Neural progenitor cell (in vitro differentiated cells): ENCODE data around the gene GAS2L3. TPM values are rescaled to one million over a fixed set of nuclear protein-coding genes. Genes with fewer than 3 reads are reported as not detected.

Experiments
- DNase-seq: peaks from one replicate; pipeline ENCODE4 v3.0.0-alpha.2; 2016; ENCODE audit warnings: low spot score
- H2AFZ ChIP-seq: fragments of 200-600 bp; sonication (generic); replicated peaks from 2 replicates; pipeline ENCODE4 v1.6.1; 2016; ENCODE audit warnings: antibody characterized with exemption
- H3F3A ChIP-seq: fragments of 200-600 bp; sonication (generic); 2 replicates; pipeline ENCODE4 v1.6.1; 2016; ENCODE audit warnings: antibody characterized with exemption, low read depth
- H3K27ac ChIP-seq: fragments of 200-600 bp; sonication (generic); 2 replicates; pipeline ENCODE4 v1.5.1; 2016; ENCODE audit warnings: mild to moderate bottlenecking
- H3K27me3 ChIP-seq: fragments of 200-600 bp; sonication (generic); 2 replicates; pipeline ENCODE4 v1.6.1; 2016; ENCODE audit warnings: mild to moderate bottlenecking, moderate library complexity
- H3K36me3 ChIP-seq: fragments of 200-600 bp; sonication (generic); 2 replicates; pipeline ENCODE4 v1.5.1; 2016
- H3K4me1 ChIP-seq: fragments of 200-600 bp; sonication (generic); 2 replicates; pipeline ENCODE4 v1.6.1; 2016; ENCODE audit warnings: mixed run types
- H3K4me2 ChIP-seq: fragments of 200-600 bp; sonication (generic); 2 replicates; pipeline ENCODE4 v1.6.1; 2016
- H3K4me3 ChIP-seq: fragments of 200-600 bp; sonication (generic); 2 replicates; pipeline ENCODE4 v1.5.1; 2016
- H3K79me2 ChIP-seq: fragments of 200-600 bp; sonication (generic); 2 replicates; pipeline ENCODE4 v1.6.1; 2016; ENCODE audit warnings: low read depth
- H3K9ac ChIP-seq: fragments of 200-600 bp; sonication (generic); 2 replicates; pipeline ENCODE4 v1.6.1; 2016
- H3K9me3 ChIP-seq: fragments of 200-600 bp; sonication (generic); 2 replicates; pipeline ENCODE4 v1.5.1; 2016; ENCODE audit warnings: low read depth
- H4K20me1 ChIP-seq: fragments of 200-600 bp; sonication (generic); 2 replicates; pipeline ENCODE4 v1.6.1; 2016; ENCODE audit warnings: low read depth
- H3K27ac Mint-ChIP-seq: 3 replicates; pipeline ENCODE4 v1.8.0; 2021; ENCODE audit warnings: mixed read lengths
- H3K27me3 Mint-ChIP-seq: 2 replicates; pipeline ENCODE4 v1.8.0; 2022; ENCODE audit warnings: low read depth, mild to moderate bottlenecking, inconsistent platforms, moderate library complexity, mixed read lengths; ENCODE audit not compliant: insufficient read depth
- H3K36me3 Mint-ChIP-seq: 3 replicates; pipeline ENCODE4 v1.8.0; 2021; ENCODE audit warnings: mixed read lengths
- H3K4me1 Mint-ChIP-seq: 3 replicates; pipeline ENCODE4 v1.8.0; 2021; ENCODE audit warnings: mixed read lengths
- H3K4me3 Mint-ChIP-seq: 3 replicates; pipeline ENCODE4 v1.8.0; 2021; ENCODE audit warnings: mild to moderate bottlenecking, moderate library complexity, mixed read lengths
- H3K9me3 Mint-ChIP-seq: 3 replicates; pipeline ENCODE4 v1.8.0; 2020; ENCODE audit warnings: mixed read lengths
- CTCF ChIP-seq: fragments of 200-600 bp; sonication (generic); IDR thresholded peaks from 2 replicates; pipeline ENCODE4 v1.5.1; 2017; ENCODE audit warnings: antibody characterized with exemption, mild to moderate bottlenecking
- EZH2 ChIP-seq: fragments of 200-600 bp; sonication (generic); IDR thresholded peaks from 2 replicates; pipeline ENCODE4 v1.6.1; 2017; ENCODE audit warnings: antibody characterized with exemption, mild to moderate bottlenecking, moderate library complexity
- EZH2phosphoT487 ChIP-seq: fragments of 200-600 bp; sonication (generic); IDR thresholded peaks from 2 replicates; pipeline ENCODE4 v1.6.1; 2017; ENCODE audit warnings: antibody characterized with exemption
- total RNA-seq: library from RNA; depleted of rRNA; stranded (reverse); fragments of >200 nt; gene quantifications from 2 replicates; pipeline ENCODE4 v1.2.3, GENCODE V29; 2015; ENCODE audit warnings: low replicate concordance

The GAS2L3 gene
- total RNA-seq, 1 donor from 2014 or later: 57.6 TPM

- Histone ChIP-seq H3K27me3 (no peaks in the 10 kb centered on the region), H3K36me3 (no peaks in the 10 kb centered on the region), H3K4me2 (no peak overlapping the region), H4K20me1 (no peaks in the 10 kb centered on the region), H3K9me3 (no peaks in the 10 kb centered on the region), H3F3A (no peaks in the 10 kb centered on the region), H2AFZ (no peak overlapping the region), H3K9ac (no peak overlapping the region), H3K79me2 (no peaks in the 10 kb centered on the region), H3K4me3 (no peak overlapping the region), H3K4me1 (no peaks in the 10 kb centered on the region), H3K27ac (no peak overlapping the region)
- no peaks in the 10 kb centered on the region for H3K9me3 Mint-ChIP-seq
- peak; percentile 89 for DNase-seq
- peaks cover 2% of the 10 kb centered on the region for H3K27me3 Mint-ChIP-seq
- peak; percentile 97 for TF ChIP-seq CTCF
- TF ChIP-seq EZH2: no peak
- H3K27ac Mint-ChIP-seq: no peak overlapping the region
- peaks cover 10% of the 10 kb centered on the region for H3K4me1 Mint-ChIP-seq
- H3K36me3 Mint-ChIP-seq: no peaks in the 10 kb centered on the region
- H3K4me3 Mint-ChIP-seq: peak overlapping the region; percentile 27
These were observed 95.6 kb downstream of the GAS2L3 start for GRCh38 chr12:100668945-100669536.

- Histone ChIP-seq H4K20me1 (no peaks in the 10 kb centered on the region), H3K9me3 (no peaks in the 10 kb centered on the region), H3K27ac (no peak overlapping the region), H3K36me3 (no peaks in the 10 kb centered on the region), H3K4me3 (no peak overlapping the region), H3K9ac (no peak overlapping the region), H3F3A (no peaks in the 10 kb centered on the region), H2AFZ (no peak overlapping the region), H3K79me2 (no peaks in the 10 kb centered on the region), H3K27me3 (no peaks in the 10 kb centered on the region), H3K4me2 (no peak overlapping the region), H3K4me1 (no peaks in the 10 kb centered on the region)
- Mint-ChIP-seq H3K27me3 (peaks cover 2% of the 10 kb centered on the region), H3K9me3 (no peaks in the 10 kb centered on the region), H3K36me3 (no peaks in the 10 kb centered on the region), H3K4me1 (peaks cover 10% of the 10 kb centered on the region), H3K4me3 (no peak overlapping the region), H3K27ac (no peak overlapping the region)
- no peak for DNase-seq
- TF ChIP-seq CTCF (no peak), EZH2phosphoT487 (no peak), EZH2 (no peak)
These were observed 96.4 kb downstream of the GAS2L3 start for GRCh38 chr12:100669922-100670321.

- peaks cover 2% of the 10 kb centered on the region for H3K27me3 Mint-ChIP-seq
- no peaks in the 10 kb centered on the region for H3F3A ChIP-seq
- H3K9ac ChIP-seq: no peak overlapping the region
- no peaks in the 10 kb centered on the region for H3K36me3 Mint-ChIP-seq
- peaks cover 10% of the 10 kb centered on the region for H3K4me1 Mint-ChIP-seq
- H3K4me2 ChIP-seq: no peak overlapping the region
- no peak overlapping the region for H3K27ac ChIP-seq
- H2AFZ ChIP-seq: peak overlapping the region; percentile 34
- no peak overlapping the region for H3K4me3 Mint-ChIP-seq
- H3K4me3 ChIP-seq: no peak overlapping the region
- no peaks in the 10 kb centered on the region for H3K79me2 ChIP-seq
- no peaks in the 10 kb centered on the region for H3K9me3 Mint-ChIP-seq
- no peaks in the 10 kb centered on the region for H4K20me1 ChIP-seq
- H3K4me1 ChIP-seq: no peaks in the 10 kb centered on the region
- peak; percentile 13 for DNase-seq
- H3K27me3 ChIP-seq: no peaks in the 10 kb centered on the region
- H3K36me3 ChIP-seq: no peaks in the 10 kb centered on the region
- no peak for TF ChIP-seq EZH2phosphoT487
- TF ChIP-seq EZH2: no peak
- no peak for TF ChIP-seq CTCF
- H3K9me3 ChIP-seq: no peaks in the 10 kb centered on the region
- H3K27ac Mint-ChIP-seq: no peak overlapping the region
These were observed 98.1 kb downstream of the GAS2L3 start for GRCh38 chr12:100671396-100672074.
